HepG2 (cell line): ENCODE results near the gene KLHL12. TPM values are rescaled to one million over a fixed set of nuclear protein-coding genes. Genes with fewer than 3 reads are reported as not detected.
A peak's percentile ranks its signal among the peaks of the same experiment; 100 is the strongest.

ENCODE experiments used
- BRD4 ChIP-seq: sonication (generic); formaldehyde crosslinking; IDR thresholded peaks from 2 replicates; pipeline ENCODE4 v1.4.0; 2020; ENCODE audit warnings: missing genetic modification reagents
- EP300 ChIP-seq, 3 experiments: sonication (generic) in 1 of 3; formaldehyde crosslinking in 1 of 3; IDR thresholded peaks; 2 replicates each; pipeline versions ENCODE4 v1.5.1 to v1.6.1; 2011 to 2020; ENCODE audit warnings: low read depth in 2 of 3, low read length in 2 of 3, borderline replicate concordance in 1 of 3, improper control_type of control experiment in 1 of 3, mild to moderate bottlenecking in 1 of 3, missing genetic modification reagents in 1 of 3, moderate library complexity in 1 of 3
- FOXC1 ChIP-seq: sonication (generic); formaldehyde crosslinking; IDR thresholded peaks from 2 replicates; pipeline ENCODE4 v1.8.0; 2022; ENCODE audit warnings: mild to moderate bottlenecking, missing genetic modification reagents, borderline replicate concordance
- HMG20A ChIP-seq: IDR thresholded peaks from 2 replicates; pipeline ENCODE4 v1.6.1; 2016; ENCODE audit warnings: borderline replicate concordance
- HOXA9 ChIP-seq: sonication (generic); formaldehyde crosslinking; IDR thresholded peaks from 2 replicates; pipeline ENCODE4 v1.8.1; 2022; ENCODE audit warnings: missing genetic modification reagents, mild to moderate bottlenecking, moderate library complexity, borderline replicate concordance
- KDM6A ChIP-seq: IDR thresholded peaks from 2 replicates; pipeline ENCODE4 v1.6.1; 2016; ENCODE audit warnings: low read depth
- SMAD3 ChIP-seq: sonication (generic); formaldehyde crosslinking; IDR thresholded peaks from 2 replicates; pipeline ENCODE4 v1.4.0; 2020; ENCODE audit warnings: missing genetic modification reagents
- XRCC5 ChIP-seq: fragments of 200-400 bp; formaldehyde crosslinking; optimal IDR thresholded peaks from 2 replicates; pipeline ENCODE3; 2017; ENCODE audit warnings: mild to moderate bottlenecking, low read length
- ZHX2 ChIP-seq, 2 experiments: sonication (generic) in 1 of 2; formaldehyde crosslinking in 1 of 2; IDR thresholded peaks; 2 replicates each; pipeline versions ENCODE4 v1.6.1 to v1.9.0; 2014 to 2022; ENCODE audit warnings: antibody characterized with exemption in 1 of 2, borderline replicate concordance in 1 of 2, inconsistent platforms in 1 of 2, low read depth in 1 of 2, missing genetic modification reagents in 1 of 2
- ZNF580 ChIP-seq: IDR thresholded peaks from 2 replicates; pipeline ENCODE4 v1.6.1; 2016; ENCODE audit warnings: low read depth, borderline replicate concordance
- ZNF709 ChIP-seq: sonication (generic); formaldehyde crosslinking; IDR thresholded peaks from 2 replicates; pipeline ENCODE4 v1.5.0; 2020; ENCODE audit warnings: mild to moderate bottlenecking, missing genetic modification reagents
- polyA plus RNA-seq, 8 experiments: library from polyadenylated mRNA; depleted of rRNA in 3 of 8; stranded (reverse) in 7 of 8; unstranded in 1 of 8; fragments of >200 nt; fragmentation: Illumina TruSeq in 4 of 8; extraction: Trizol in 4 of 8; gene quantifications; 2 replicates each; pipeline versions ENCODE4 v1.2.1 to v1.2.3, GENCODE V29; 2011 to 2016; ENCODE audit warnings: low read depth in 4 of 8, missing spikeins in 1 of 8, mixed read lengths in 1 of 8; ENCODE audit not compliant: insufficient read depth in 1 of 8
- total RNA-seq, 5 experiments: library from RNA; depleted of rRNA; stranded (reverse); fragments of >200 nt; fragmentation: Illumina TruSeq; extraction: Trizol; gene quantifications; 2 replicates each; pipeline ENCODE4 v1.2.3, GENCODE V29; 2016; ENCODE audit warnings: low read depth in 1 of 5
- TF ChIP-seq, protein P1 (sequence below): sonication (generic); formaldehyde crosslinking; IDR thresholded peaks from 2 replicates; pipeline ENCODE4 v1.4.0; 2020; ENCODE audit warnings: missing genetic modification reagents
- TF ChIP-seq, protein P2 (sequence below): sonication (generic); formaldehyde crosslinking; IDR thresholded peaks from 2 replicates; pipeline ENCODE4 v1.4.0; 2020; ENCODE audit warnings: missing genetic modification reagents
- TF ChIP-seq, protein P3 (sequence below): sonication (generic); formaldehyde crosslinking; IDR thresholded peaks from 2 replicates; pipeline ENCODE4 v1.5.0; 2020; ENCODE audit warnings: mild to moderate bottlenecking, missing genetic modification reagents
- TF ChIP-seq, protein P4 (sequence below): sonication (generic); formaldehyde crosslinking; IDR thresholded peaks from 2 replicates; pipeline ENCODE4 v1.8.0; 2022; ENCODE audit warnings: mild to moderate bottlenecking, missing genetic modification reagents

The KLHL12 gene
- total and polyA plus RNA-seq, 2 of the 13 experiments (the other 11 are each of a cell fraction or from before 2014, with no cell fraction given): 19.2 to 25.2 TPM

GRCh38 chr1:202857136-202857610 lies 69.9 kb downstream of the KLHL12 start (continued):
- TF ChIP-seq ZHX2 (IDR thresholded peaks at IDR 0.05; ENCODE audit: low read depth): no peak
- no peak for TF ChIP-seq ZHX2 (CRISPR knock-in tag; IDR thresholded peaks at IDR 0.05; ENCODE audit: borderline replicate concordance)
- peak in 1 of 2 experiments; percentile 47; a peak in 1 of 4 replicates for TF ChIP-seq EP300 (IDR thresholded peaks at IDR 0.05; ENCODE audit: low read depth in 2 of 2, low read length in 2 of 2)
- no peak for TF ChIP-seq EP300 (CRISPR knock-in tag; IDR thresholded peaks at IDR 0.05; ENCODE audit: borderline replicate concordance)
- peak; percentile 44; the same call in 1 of the 2 replicates for TF ChIP-seq KDM6A (CRISPR knock-in tag)
- TF ChIP-seq HOXA9 (CRISPR knock-in tag): no peak
- 0 out of 2 replicates have a peak, but pooled peaks have one; percentile 20 for TF ChIP-seq ZNF580 (CRISPR knock-in tag)
- no peak for TF ChIP-seq HMG20A (CRISPR knock-in tag)
- TF ChIP-seq, protein P1, sequence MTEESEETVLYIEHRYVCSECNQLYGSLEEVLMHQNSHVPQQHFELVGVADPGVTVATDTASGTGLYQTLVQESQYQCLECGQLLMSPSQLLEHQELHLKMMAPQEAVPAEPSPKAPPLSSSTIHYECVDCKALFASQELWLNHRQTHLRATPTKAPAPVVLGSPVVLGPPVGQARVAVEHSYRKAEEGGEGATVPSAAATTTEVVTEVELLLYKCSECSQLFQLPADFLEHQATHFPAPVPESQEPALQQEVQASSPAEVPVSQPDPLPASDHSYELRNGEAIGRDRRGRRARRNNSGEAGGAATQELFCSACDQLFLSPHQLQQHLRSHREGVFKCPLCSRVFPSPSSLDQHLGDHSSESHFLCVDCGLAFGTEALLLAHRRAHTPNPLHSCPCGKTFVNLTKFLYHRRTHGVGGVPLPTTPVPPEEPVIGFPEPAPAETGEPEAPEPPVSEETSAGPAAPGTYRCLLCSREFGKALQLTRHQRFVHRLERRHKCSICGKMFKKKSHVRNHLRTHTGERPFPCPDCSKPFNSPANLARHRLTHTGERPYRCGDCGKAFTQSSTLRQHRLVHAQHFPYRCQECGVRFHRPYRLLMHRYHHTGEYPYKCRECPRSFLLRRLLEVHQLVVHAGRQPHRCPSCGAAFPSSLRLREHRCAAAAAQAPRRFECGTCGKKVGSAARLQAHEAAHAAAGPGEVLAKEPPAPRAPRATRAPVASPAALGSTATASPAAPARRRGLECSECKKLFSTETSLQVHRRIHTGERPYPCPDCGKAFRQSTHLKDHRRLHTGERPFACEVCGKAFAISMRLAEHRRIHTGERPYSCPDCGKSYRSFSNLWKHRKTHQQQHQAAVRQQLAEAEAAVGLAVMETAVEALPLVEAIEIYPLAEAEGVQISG (CRISPR knock-in tag): peak; percentile 36; the same call in 1 of the 2 replicates
- TF ChIP-seq, protein P2, sequence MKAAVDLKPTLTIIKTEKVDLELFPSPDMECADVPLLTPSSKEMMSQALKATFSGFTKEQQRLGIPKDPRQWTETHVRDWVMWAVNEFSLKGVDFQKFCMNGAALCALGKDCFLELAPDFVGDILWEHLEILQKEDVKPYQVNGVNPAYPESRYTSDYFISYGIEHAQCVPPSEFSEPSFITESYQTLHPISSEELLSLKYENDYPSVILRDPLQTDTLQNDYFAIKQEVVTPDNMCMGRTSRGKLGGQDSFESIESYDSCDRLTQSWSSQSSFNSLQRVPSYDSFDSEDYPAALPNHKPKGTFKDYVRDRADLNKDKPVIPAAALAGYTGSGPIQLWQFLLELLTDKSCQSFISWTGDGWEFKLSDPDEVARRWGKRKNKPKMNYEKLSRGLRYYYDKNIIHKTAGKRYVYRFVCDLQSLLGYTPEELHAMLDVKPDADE (CRISPR knock-in tag): no peak
- TF ChIP-seq, protein P3, sequence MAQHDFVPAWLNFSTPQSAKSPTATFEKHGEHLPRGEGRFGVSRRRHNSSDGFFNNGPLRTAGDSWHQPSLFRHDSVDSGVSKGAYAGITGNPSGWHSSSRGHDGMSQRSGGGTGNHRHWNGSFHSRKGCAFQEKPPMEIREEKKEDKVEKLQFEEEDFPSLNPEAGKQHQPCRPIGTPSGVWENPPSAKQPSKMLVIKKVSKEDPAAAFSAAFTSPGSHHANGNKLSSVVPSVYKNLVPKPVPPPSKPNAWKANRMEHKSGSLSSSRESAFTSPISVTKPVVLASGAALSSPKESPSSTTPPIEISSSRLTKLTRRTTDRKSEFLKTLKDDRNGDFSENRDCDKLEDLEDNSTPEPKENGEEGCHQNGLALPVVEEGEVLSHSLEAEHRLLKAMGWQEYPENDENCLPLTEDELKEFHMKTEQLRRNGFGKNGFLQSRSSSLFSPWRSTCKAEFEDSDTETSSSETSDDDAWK (CRISPR knock-in tag): no peak
- TF ChIP-seq FOXC1: 0 out of 2 replicates have a peak, but pooled peaks have one; percentile 28
- TF ChIP-seq XRCC5: peak; percentile 46
- peak; percentile 9; the same call in 1 of the 2 replicates for TF ChIP-seq BRD4 (CRISPR knock-in tag)
- TF ChIP-seq, protein P4, sequence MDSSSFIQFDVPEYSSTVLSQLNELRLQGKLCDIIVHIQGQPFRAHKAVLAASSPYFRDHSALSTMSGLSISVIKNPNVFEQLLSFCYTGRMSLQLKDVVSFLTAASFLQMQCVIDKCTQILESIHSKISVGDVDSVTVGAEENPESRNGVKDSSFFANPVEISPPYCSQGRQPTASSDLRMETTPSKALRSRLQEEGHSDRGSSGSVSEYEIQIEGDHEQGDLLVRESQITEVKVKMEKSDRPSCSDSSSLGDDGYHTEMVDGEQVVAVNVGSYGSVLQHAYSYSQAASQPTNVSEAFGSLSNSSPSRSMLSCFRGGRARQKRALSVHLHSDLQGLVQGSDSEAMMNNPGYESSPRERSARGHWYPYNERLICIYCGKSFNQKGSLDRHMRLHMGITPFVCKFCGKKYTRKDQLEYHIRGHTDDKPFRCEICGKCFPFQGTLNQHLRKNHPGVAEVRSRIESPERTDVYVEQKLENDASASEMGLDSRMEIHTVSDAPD (CRISPR knock-in tag): 0 out of 2 replicates have a peak, but pooled peaks have one; percentile 28
- no peak for TF ChIP-seq ZNF709
- TF ChIP-seq SMAD3 (CRISPR knock-in tag): no peak
